NT2/D1 (cell line): Measurements from ENCODE around the gene HOMER2.

Experiments used
- DNase-seq: peaks from one replicate; pipeline ENCODE4 v3.0.0-alpha.2; 2011; ENCODE audit warnings: low read depth, low spot score
- H3K27me3 ChIP-seq: 2 replicates; pipeline ENCODE4 v1.6.0; 2011; ENCODE audit warnings: mild to moderate bottlenecking; ENCODE audit not compliant: insufficient read length, insufficient read depth
- H3K36me3 ChIP-seq: 2 replicates; pipeline ENCODE4 v1.6.1; 2011; ENCODE audit warnings: mild to moderate bottlenecking, low read length, mixed read lengths; ENCODE audit not compliant: insufficient read depth, insufficient read length
- H3K4me1 ChIP-seq: 2 replicates; pipeline ENCODE4 v1.5.1; 2011; ENCODE audit not compliant: insufficient read depth, insufficient read length
- H3K4me3 ChIP-seq: 2 replicates; pipeline ENCODE4 v1.5.1; 2011; ENCODE audit warnings: low read depth; ENCODE audit not compliant: insufficient read length
- H3K9ac ChIP-seq: 2 replicates; pipeline ENCODE4 v1.6.0; 2011; ENCODE audit warnings: low read depth; ENCODE audit not compliant: insufficient read length
- H3K9me3 ChIP-seq: 2 replicates; pipeline ENCODE4 v1.5.1; 2011; ENCODE audit warnings: mild to moderate bottlenecking, low read length; ENCODE audit not compliant: insufficient read depth
- SUZ12 ChIP-seq: IDR thresholded peaks from 2 replicates; pipeline ENCODE4 v1.6.1; 2011; ENCODE audit not compliant: insufficient read length, insufficient read depth; ENCODE audit errors: extremely low read depth
- YY1 ChIP-seq: IDR thresholded peaks from 2 replicates; pipeline ENCODE4 v1.6.1; 2011; ENCODE audit not compliant: insufficient read length, insufficient read depth
- ZNF274 ChIP-seq: IDR thresholded peaks from 2 replicates; pipeline ENCODE4 v1.6.1; 2011; ENCODE audit warnings: mild to moderate bottlenecking, low read depth, low read length

HOMER2 gene

GRCh38 chr15:82810061-82810889 lies 142.2 kb downstream of the HOMER2 start:
- peak overlapping the region; percentile 93 for H3K9ac ChIP-seq
- H3K36me3 ChIP-seq, result peaks cover 18% of the 10 kb centered on the region
- TF ChIP-seq SUZ12 (no peak), YY1 (no peak), ZNF274 (no peak)
- no peaks in the 10 kb centered on the region for H3K4me1 ChIP-seq
- DNase-seq, result no peak
- H3K9me3 ChIP-seq, result no peaks in the 10 kb centered on the region
- H3K27me3 ChIP-seq, result no peaks in the 10 kb centered on the region
- H3K4me3 ChIP-seq, result peak overlapping the region; percentile 94

GRCh38 chr15:82809308-82810060 lies 143.0 kb downstream of the HOMER2 start, which contains the start of gene WHAMM:
TSS of gene WHAMM (plus strand) at chr15:82809628. CDS start at chr15:82809727, 99 bp downstream.
- no peaks in the 10 kb centered on the region for H3K4me1 ChIP-seq
- peak within 1 kb of the TSS; percentile 94 for H3K4me3 ChIP-seq
- no peak for TF ChIP-seq ZNF274
- no peak for TF ChIP-seq YY1
- no peak for TF ChIP-seq SUZ12
- H3K36me3 ChIP-seq, result peaks cover 16% of the 10 kb centered on the region
- H3K9ac ChIP-seq, result peak within 1 kb of the TSS; percentile 93
- DNase-seq, result peak; percentile 95
- no peaks in the 10 kb centered on the region for H3K9me3 ChIP-seq
- H3K27me3 ChIP-seq, result no peaks in the 10 kb centered on the region

GRCh38 chr15:82808634-82809041 lies 143.9 kb downstream of the HOMER2 start:
- Histone ChIP-seq H3K9me3 (no peaks in the 10 kb centered on the region), H3K36me3 (peaks cover 8% of the 10 kb centered on the region), H3K4me1 (no peaks in the 10 kb centered on the region), H3K27me3 (no peaks in the 10 kb centered on the region), H3K4me3 (no peak overlapping the region), H3K9ac (no peak overlapping the region)
- TF ChIP-seq SUZ12, result no peak
- TF ChIP-seq ZNF274, result no peak
- no peak for TF ChIP-seq YY1
- no peak for DNase-seq

GRCh38 chr15:82807920-82808633 lies 144.4 kb downstream of the HOMER2 start:
- Histone ChIP-seq H3K4me1 (no peaks in the 10 kb centered on the region), H3K9me3 (no peaks in the 10 kb centered on the region), H3K36me3 (peaks cover 3% of the 10 kb centered on the region), H3K4me3 (no peak overlapping the region), H3K27me3 (no peaks in the 10 kb centered on the region), H3K9ac (no peak overlapping the region)
- TF ChIP-seq SUZ12 (no peak), ZNF274 (no peak), YY1 (no peak)
- DNase-seq, result no peak

GRCh38 chr15:82805994-82806406 lies 146.5 kb downstream of the HOMER2 start, which contains the start of gene FSD2:
TSS of gene FSD2 (minus strand) at chr15:82806069. CDS start at chr15:82787390, 18,679 bp downstream.
- H3K36me3 ChIP-seq, result no peaks in the 10 kb centered on the region
- no peak for DNase-seq
- H3K4me3 ChIP-seq, result no peak within 1 kb of the TSS
- H3K9ac ChIP-seq, result no peak within 1 kb of the TSS
- H3K27me3 ChIP-seq, result peaks cover 18% of the 10 kb centered on the region
- H3K9me3 ChIP-seq, result no peaks in the 10 kb centered on the region
- TF ChIP-seq YY1 (no peak), ZNF274 (no peak), SUZ12 (no peak)
- H3K4me1 ChIP-seq, result no peaks in the 10 kb centered on the region

GRCh38 chr15:82804575-82804949 lies 148.0 kb downstream of the HOMER2 start:
- no peak overlapping the region for H3K4me3 ChIP-seq

More at GRCh38 chr15:82804575-82804949, 148.0 kb downstream of the HOMER2 start:
- no peaks in the 10 kb centered on the region for H3K4me1 ChIP-seq
- H3K36me3 ChIP-seq, result no peaks in the 10 kb centered on the region
- H3K9ac ChIP-seq, result no peak overlapping the region
- DNase-seq, result no peak
- peaks cover 18% of the 10 kb centered on the region for H3K27me3 ChIP-seq
- no peaks in the 10 kb centered on the region for H3K9me3 ChIP-seq
- TF ChIP-seq SUZ12 (no peak), ZNF274 (no peak), YY1 (no peak)
